ENCODE results near the gene ZNF777. TPM values are rescaled to one million over a fixed set of nuclear protein-coding genes. Genes with fewer than 3 reads are reported as not detected.
"Not testable (repeated sequence)": the region's sequence is repeated elsewhere in the genome, so short reads cannot be mapped to it uniquely, and the experiment has no call there.

Gene ZNF777
- total and polyA plus RNA-seq, 7 experiments from 2014 or later: 0.76 to 16.1 (median 14.0) TPM

GRCh38 chr7:149404396-149404795 is 56.5 kb downstream of the ZNF777 start:
- ATAC-seq (no peak), DNase-seq (no peak)
- no peaks in the 10 kb centered on the region for H3K9me3 ChIP-seq (ENCODE audit: control insufficient read depth in 2 of 3, low read length in 3 of 3)
- peaks cover 0 to 2% (median 0%) of the 10 kb centered on the region in 11 donors for H3K9me3 Mint-ChIP-seq
- H3K27me3 Mint-ChIP-seq: peaks cover 0 to 20% (median 8%) of the 10 kb centered on the region in 5 donors
- H3K27ac Mint-ChIP-seq: no peak overlapping the region
- peaks cover 0 to 1% (median 0%) of the 10 kb centered on the region in 7 donors for H3K4me1 Mint-ChIP-seq
- H3K36me3 Mint-ChIP-seq: no peaks in the 10 kb centered on the region
- ChIA-PET CTCF (no interaction called here), POLR2A (no interaction called here)
- H3K4me3 ChIP-seq (ENCODE audit: low read length): no peak overlapping the region
- H3K4me3 Mint-ChIP-seq: no peak overlapping the region
- H3K36me3 ChIP-seq (ENCODE audit: control insufficient read depth in 2 of 3, insufficient read depth in 3 of 3, low read length in 3 of 3): no peaks in the 10 kb centered on the region
- intact Hi-C loops (cut with micrococcal nuclease): no loop called here
- no peaks in the 10 kb centered on the region for H3K4me1 ChIP-seq (ENCODE audit: control insufficient read depth in 2 of 2, insufficient read depth in 2 of 2, low read length in 2 of 2)
- no peaks in the 10 kb centered on the region for H3K27me3 ChIP-seq (ENCODE audit: control insufficient read depth in 2 of 2, insufficient read depth in 2 of 2, low read length in 2 of 2)
- H3K27ac ChIP-seq (ENCODE audit: low read depth, low read length): no peak overlapping the region

- no peaks in the 10 kb centered on the region for H3K9me3 ChIP-seq (ENCODE audit: control insufficient read depth in 2 of 3, low read length in 3 of 3)
- intact Hi-C loops (cut with micrococcal nuclease): no loop called here
- Mint-ChIP-seq H3K27me3 (peaks cover 27 to 43% (median 37%) of the 10 kb centered on the region in 5 donors), H3K4me3 (no peak overlapping the region), H3K4me1 (peaks cover 0 to 3% (median 0%) of the 10 kb centered on the region in 7 donors), H3K27ac (no peak overlapping the region), H3K36me3 (peaks cover 0 to 8% (median 3%) of the 10 kb centered on the region in 5 donors), H3K9me3 (peaks cover 3 to 16% (median 7%) of the 10 kb centered on the region in 11 donors)
- H3K4me1 ChIP-seq (ENCODE audit: control insufficient read depth in 2 of 2, insufficient read depth in 2 of 2, low read length in 2 of 2): no peaks in the 10 kb centered on the region
- ChIA-PET POLR2A (no interaction called here), CTCF (no interaction called here)
- H3K27me3 ChIP-seq (ENCODE audit: control insufficient read depth in 2 of 2, insufficient read depth in 2 of 2, low read length in 2 of 2): no peaks in the 10 kb centered on the region
- DNase-seq (no peak), ATAC-seq (no peak)
- no peaks in the 10 kb centered on the region for H3K36me3 ChIP-seq (ENCODE audit: control insufficient read depth in 2 of 3, insufficient read depth in 3 of 3, low read length in 3 of 3)
- H3K27ac ChIP-seq (ENCODE audit: low read depth, low read length): no peak overlapping the region
- H3K4me3 ChIP-seq (ENCODE audit: low read length): no peak overlapping the region
These were observed 62.6 kb downstream of the ZNF777 start for GRCh38 chr7:149398195-149398820.

- Mint-ChIP-seq H3K9me3 (peaks cover 3 to 16% (median 7%) of the 10 kb centered on the region in 11 donors), H3K36me3 (peaks cover 0 to 8% (median 3%) of the 10 kb centered on the region in 5 donors), H3K4me1 (peaks cover 0 to 3% (median 0%) of the 10 kb centered on the region in 7 donors), H3K27ac (no peak overlapping the region), H3K27me3 (peaks cover 27 to 45% (median 37%) of the 10 kb centered on the region in 5 donors), H3K4me3 (no peak overlapping the region)
- H3K4me3 ChIP-seq (ENCODE audit: low read length): no peak overlapping the region
- H3K36me3 ChIP-seq (ENCODE audit: control insufficient read depth in 2 of 3, insufficient read depth in 3 of 3, low read length in 3 of 3): no peaks in the 10 kb centered on the region
- ChIA-PET POLR2A (no interaction called here), CTCF (no interaction called here)
- DNase-seq (no peak), ATAC-seq (no peak)
- H3K4me1 ChIP-seq (ENCODE audit: control insufficient read depth in 2 of 2, insufficient read depth in 2 of 2, low read length in 2 of 2): no peaks in the 10 kb centered on the region
- intact Hi-C loops (cut with micrococcal nuclease): no loop called here
- H3K9me3 ChIP-seq (ENCODE audit: control insufficient read depth in 2 of 3, low read length in 3 of 3): no peaks in the 10 kb centered on the region
- H3K27ac ChIP-seq (ENCODE audit: low read depth, low read length): no peak overlapping the region
- H3K27me3 ChIP-seq (ENCODE audit: control insufficient read depth in 2 of 2, insufficient read depth in 2 of 2, low read length in 2 of 2): no peaks in the 10 kb centered on the region
These were observed 63.3 kb downstream of the ZNF777 start for GRCh38 chr7:149397470-149398043.

GRCh38 chr7:149388550-149389335 is 72.1 kb downstream of the ZNF777 start:
- H3K27ac Mint-ChIP-seq, POLR2A ChIA-PET, H3K36me3 Mint-ChIP-seq: not testable (repeated sequence)

GRCh38 chr7:149386514-149386913 is 74.3 kb downstream of the ZNF777 start:
- DNase-seq; intact Hi-C loops (cut with micrococcal nuclease); H3K36me3 Mint-ChIP-seq; CTCF ChIA-PET; H3K4me3 ChIP-seq (ENCODE audit: low read length); ATAC-seq; H3K4me1 Mint-ChIP-seq; H3K27ac ChIP-seq (ENCODE audit: low read depth, low read length); H3K9me3 ChIP-seq (ENCODE audit: control insufficient read depth in 2 of 3, low read length in 3 of 3); POLR2A ChIA-PET; H3K27ac Mint-ChIP-seq; H3K4me1 ChIP-seq (ENCODE audit: control insufficient read depth in 2 of 2, insufficient read depth in 2 of 2, low read length in 2 of 2); H3K27me3 ChIP-seq (ENCODE audit: control insufficient read depth in 2 of 2, insufficient read depth in 2 of 2, low read length in 2 of 2); H3K36me3 ChIP-seq (ENCODE audit: control insufficient read depth in 2 of 3, insufficient read depth in 3 of 3, low read length in 3 of 3); H3K4me3 Mint-ChIP-seq; H3K9me3 Mint-ChIP-seq: not testable (repeated sequence)
- peaks cover 7 to 22% (median 9%) of the 10 kb centered on the region in 5 donors for H3K27me3 Mint-ChIP-seq

More at GRCh38 chr7:149388550-149389335, 72.1 kb downstream of the ZNF777 start:
- ATAC-seq; intact Hi-C loops (cut with micrococcal nuclease); H3K4me1 Mint-ChIP-seq; H3K36me3 ChIP-seq (ENCODE audit: control insufficient read depth in 2 of 3, insufficient read depth in 3 of 3, low read length in 3 of 3); CTCF ChIA-PET; H3K4me3 ChIP-seq (ENCODE audit: low read length); H3K27me3 ChIP-seq (ENCODE audit: control insufficient read depth in 2 of 2, insufficient read depth in 2 of 2, low read length in 2 of 2); H3K9me3 Mint-ChIP-seq; H3K27ac ChIP-seq (ENCODE audit: low read depth, low read length); H3K4me3 Mint-ChIP-seq; H3K9me3 ChIP-seq (ENCODE audit: control insufficient read depth in 2 of 3, low read length in 3 of 3); H3K4me1 ChIP-seq (ENCODE audit: control insufficient read depth in 2 of 2, insufficient read depth in 2 of 2, low read length in 2 of 2); DNase-seq: not testable (repeated sequence)
- H3K27me3 Mint-ChIP-seq: peaks cover 0 to 26% (median 15%) of the 10 kb centered on the region in 5 donors

- POLR2A ChIA-PET: no interaction called here
- no peak overlapping the region for H3K27ac Mint-ChIP-seq
- H3K36me3 Mint-ChIP-seq: peaks cover 0 to 3% (median 0%) of the 10 kb centered on the region in 5 donors
These were observed 75.5 kb downstream of the ZNF777 start for GRCh38 chr7:149385195-149385950.

More at GRCh38 chr7:149385195-149385950, 75.5 kb downstream of the ZNF777 start:
- H3K27ac ChIP-seq (ENCODE audit: low read depth, low read length): no peak overlapping the region
- Mint-ChIP-seq H3K4me1 (no peaks in the 10 kb centered on the region), H3K9me3 (peaks cover 0 to 16% (median 4%) of the 10 kb centered on the region in 11 donors), H3K4me3 (no peak overlapping the region), H3K27me3 (peaks cover 7 to 22% (median 9%) of the 10 kb centered on the region in 5 donors)
- intact Hi-C loops (cut with micrococcal nuclease): no loop called here
- H3K36me3 ChIP-seq (ENCODE audit: control insufficient read depth in 2 of 3, insufficient read depth in 3 of 3, low read length in 3 of 3): no peaks in the 10 kb centered on the region
- H3K9me3 ChIP-seq (ENCODE audit: control insufficient read depth in 2 of 3, low read length in 3 of 3): peaks cover 0 to 5% (median 0%) of the 10 kb centered on the region in 3 experiments
- no peak for DNase-seq
- no peaks in the 10 kb centered on the region for H3K4me1 ChIP-seq (ENCODE audit: control insufficient read depth in 2 of 2, insufficient read depth in 2 of 2, low read length in 2 of 2)
- no peaks in the 10 kb centered on the region for H3K27me3 ChIP-seq (ENCODE audit: control insufficient read depth in 2 of 2, insufficient read depth in 2 of 2, low read length in 2 of 2)
- CTCF ChIA-PET: no interaction called here
- H3K4me3 ChIP-seq (ENCODE audit: low read length): no peak overlapping the region
- ATAC-seq: no peak

Measured in naive thymus-derived CD4-positive, alpha-beta T cell (primary cell).